Activated CD8-positive, alpha-beta T cell treated with anti-CD3 and anti-CD28 coated beads for 36 hours (primary cell): Measurements from ENCODE around the gene PRSS3. TPM values are rescaled to one million over a fixed set of nuclear protein-coding genes. Genes with fewer than 3 reads are reported as not detected.
A peak's percentile ranks its signal among the peaks of the same experiment; 100 is the strongest.

Experiments used
- ATAC-seq: fragments of 200-7000 bp; cut with Tn5 transposase; one replicate; pipeline ENCODE4 v1.10.0; 2021; ENCODE audit warnings: mild to moderate bottlenecking, moderate library complexity
- CTCF ChIA-PET: fragments of 350-600 bp; sonication (Branson Sonifier 250); formaldehyde crosslinking; loops from one replicate; lab custom pipeline; 2021; ENCODE audit warnings: antibody characterized with exemption; lab: Charles Lee
- POLR2A ChIA-PET: fragments of 350-600 bp; sonication (Branson Sonifier 250); formaldehyde crosslinking; loops from one replicate; lab custom pipeline; 2021; ENCODE audit warnings: antibody characterized with exemption; lab: Charles Lee
- DNase-seq: peaks from one replicate; pipeline ENCODE4 v3.0.0-alpha.2; 2020
- H3K27ac Mint-ChIP-seq: one replicate; pipeline ENCODE4 v1.8.0; 2021; ENCODE audit warnings: mild to moderate bottlenecking, mixed read lengths
- H3K27me3 Mint-ChIP-seq: one replicate; pipeline ENCODE4 v1.8.0; 2021; ENCODE audit warnings: mixed read lengths
- H3K36me3 Mint-ChIP-seq: one replicate; pipeline ENCODE4 v1.8.0; 2021; ENCODE audit warnings: low read depth, mixed read lengths
- H3K4me1 Mint-ChIP-seq: one replicate; pipeline ENCODE4 v1.8.0; 2021; ENCODE audit warnings: low read depth, mixed read lengths
- H3K4me3 Mint-ChIP-seq: one replicate; pipeline ENCODE4 v1.8.0; 2021; ENCODE audit warnings: mild to moderate bottlenecking, moderate library complexity, mixed read lengths
- H3K9me3 Mint-ChIP-seq: one replicate; pipeline ENCODE4 v1.8.0; 2021; ENCODE audit warnings: mixed read lengths
- intact Hi-C: fragments of 100-400 bp; cut with micrococcal nuclease; formaldehyde crosslinking; loops from one replicate; pipeline ENCODE4 v1.10.0; 2022
- total RNA-seq, 2 experiments: library from RNA; stranded (reverse); gene quantifications; one replicate each; pipeline ENCODE4 v1.2.3, GENCODE V29; 2021
- TF ChIP-seq, protein P1 (sequence below): fragments of 200-600 bp; IDR thresholded peaks from one replicate; pipeline ENCODE4 v1.8.0; 2022; ENCODE audit warnings: antibody characterized with exemption, mild to moderate bottlenecking

The PRSS3 gene
- total RNA-seq, 2 experiments from 2014 or later: not detected

DNA sequence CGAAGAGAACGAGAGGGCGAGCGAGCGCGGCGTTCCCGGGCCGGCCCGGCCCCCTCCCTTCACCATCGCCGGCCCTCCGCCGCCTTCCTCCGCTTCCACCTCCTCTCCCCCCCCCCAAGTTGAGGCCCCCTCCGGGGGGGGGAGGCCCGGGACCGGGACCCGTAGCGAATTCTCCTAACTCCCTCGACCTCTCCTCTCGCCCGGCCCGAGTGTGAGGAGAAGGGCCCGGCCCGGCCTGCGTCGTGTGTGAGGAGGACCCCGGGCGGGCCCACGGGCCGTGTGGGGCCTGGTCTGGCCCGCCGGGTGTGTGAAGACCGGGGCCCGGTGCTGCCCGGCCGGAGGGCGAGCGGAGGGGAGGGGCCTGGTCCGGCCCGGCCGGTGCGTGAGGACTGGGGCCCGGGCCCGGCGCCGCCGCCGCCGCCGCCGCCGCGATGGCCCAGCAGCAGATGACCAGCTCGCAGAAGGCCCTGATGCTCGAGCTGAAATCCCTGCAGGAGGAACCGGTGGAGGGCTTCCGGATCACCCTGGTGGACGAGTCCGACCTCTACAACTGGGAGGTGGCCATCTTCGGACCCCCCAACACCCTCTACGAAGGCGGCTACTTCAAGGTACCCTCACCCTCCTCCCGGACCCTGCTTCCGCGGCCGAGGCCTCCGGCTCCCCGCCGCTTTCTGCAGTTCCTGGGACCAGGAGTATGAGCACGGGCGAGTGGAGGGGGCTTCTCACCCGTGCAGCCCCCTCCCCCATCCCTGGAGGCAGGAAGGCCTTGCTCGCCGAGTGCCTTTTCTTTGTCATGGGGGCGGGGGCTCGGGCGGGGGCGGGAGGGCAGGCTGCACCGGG is 22.2 kb downstream of the PRSS3 start:
- peak overlapping the region; percentile 89 for H3K4me3 Mint-ChIP-seq
- peaks cover 13% of the 10 kb centered on the region for H3K36me3 Mint-ChIP-seq
- POLR2A ChIA-PET: interaction anchor here (1.1 to 2.0 kb wide), 3 partner anchors 17 to 231 kb away, joined by 3 to 8 read pairs (median 3); partner anchors contain the start of gene UBAP2
- ATAC-seq: peak; percentile 11
- peaks cover 48% of the 10 kb centered on the region for H3K4me1 Mint-ChIP-seq
- CTCF ChIA-PET: no interaction called here
- intact Hi-C loops: no loop called here
- DNase-seq: peak; percentile 62
- H3K9me3 Mint-ChIP-seq: no peaks in the 10 kb centered on the region
- peak overlapping the region; percentile 97 for H3K27ac Mint-ChIP-seq
- H3K27me3 Mint-ChIP-seq: no peaks in the 10 kb centered on the region
- TF ChIP-seq, protein P1, sequence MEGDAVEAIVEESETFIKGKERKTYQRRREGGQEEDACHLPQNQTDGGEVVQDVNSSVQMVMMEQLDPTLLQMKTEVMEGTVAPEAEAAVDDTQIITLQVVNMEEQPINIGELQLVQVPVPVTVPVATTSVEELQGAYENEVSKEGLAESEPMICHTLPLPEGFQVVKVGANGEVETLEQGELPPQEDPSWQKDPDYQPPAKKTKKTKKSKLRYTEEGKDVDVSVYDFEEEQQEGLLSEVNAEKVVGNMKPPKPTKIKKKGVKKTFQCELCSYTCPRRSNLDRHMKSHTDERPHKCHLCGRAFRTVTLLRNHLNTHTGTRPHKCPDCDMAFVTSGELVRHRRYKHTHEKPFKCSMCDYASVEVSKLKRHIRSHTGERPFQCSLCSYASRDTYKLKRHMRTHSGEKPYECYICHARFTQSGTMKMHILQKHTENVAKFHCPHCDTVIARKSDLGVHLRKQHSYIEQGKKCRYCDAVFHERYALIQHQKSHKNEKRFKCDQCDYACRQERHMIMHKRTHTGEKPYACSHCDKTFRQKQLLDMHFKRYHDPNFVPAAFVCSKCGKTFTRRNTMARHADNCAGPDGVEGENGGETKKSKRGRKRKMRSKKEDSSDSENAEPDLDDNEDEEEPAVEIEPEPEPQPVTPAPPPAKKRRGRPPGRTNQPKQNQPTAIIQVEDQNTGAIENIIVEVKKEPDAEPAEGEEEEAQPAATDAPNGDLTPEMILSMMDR: no peak

DNA sequence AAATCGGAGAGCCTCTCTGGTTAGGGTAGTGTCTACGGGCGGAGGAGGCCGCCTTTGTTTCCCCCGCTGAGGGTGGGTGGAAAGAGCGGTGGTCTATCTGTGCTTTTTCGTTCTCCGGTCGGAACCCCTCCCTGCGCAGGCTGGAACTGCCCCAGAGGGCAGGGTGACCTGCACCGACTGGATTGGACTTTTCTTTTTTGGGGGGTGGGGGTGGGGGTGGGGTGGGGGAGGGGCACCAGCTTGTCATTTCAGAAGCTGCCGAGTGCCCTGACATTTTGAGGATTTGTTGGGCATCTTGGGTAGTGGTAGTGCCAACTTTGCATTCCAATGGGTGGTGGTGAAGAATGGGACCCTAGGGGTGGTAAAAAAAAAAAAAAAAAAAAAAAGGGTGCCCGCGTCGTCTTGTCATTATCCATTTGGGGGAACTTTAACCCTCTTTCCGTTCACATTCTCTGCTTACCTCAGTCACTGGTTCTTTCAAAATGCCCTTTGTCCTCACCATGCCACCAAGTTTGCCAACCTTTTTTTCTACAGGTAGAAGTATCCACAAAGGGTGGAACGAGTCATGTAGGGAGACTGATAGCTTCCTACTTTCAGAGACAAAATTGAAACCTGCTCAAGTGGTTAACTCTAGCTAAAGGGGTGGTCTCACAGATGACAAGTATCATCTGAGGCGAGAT is 22.9 kb downstream of the PRSS3 start:
- H3K4me3 Mint-ChIP-seq: peak overlapping the region; percentile 89
- peaks cover 13% of the 10 kb centered on the region for H3K36me3 Mint-ChIP-seq
- CTCF ChIA-PET: no interaction called here
- POLR2A ChIA-PET: interaction anchor here (0.7 to 2.0 kb wide), 6 partner anchors 17 to 231 kb away, joined by 3 to 8 read pairs (median 3); partner anchors contain the start of gene UBAP2
- no peaks in the 10 kb centered on the region for H3K27me3 Mint-ChIP-seq
- H3K27ac Mint-ChIP-seq: peak overlapping the region; percentile 97
- peak; percentile 32 for DNase-seq
- intact Hi-C loops: no loop called here
- ATAC-seq: peak; percentile 11
- TF ChIP-seq, protein P1: no peak
- H3K4me1 Mint-ChIP-seq: peaks cover 48% of the 10 kb centered on the region
- H3K9me3 Mint-ChIP-seq: no peaks in the 10 kb centered on the region

DNA sequence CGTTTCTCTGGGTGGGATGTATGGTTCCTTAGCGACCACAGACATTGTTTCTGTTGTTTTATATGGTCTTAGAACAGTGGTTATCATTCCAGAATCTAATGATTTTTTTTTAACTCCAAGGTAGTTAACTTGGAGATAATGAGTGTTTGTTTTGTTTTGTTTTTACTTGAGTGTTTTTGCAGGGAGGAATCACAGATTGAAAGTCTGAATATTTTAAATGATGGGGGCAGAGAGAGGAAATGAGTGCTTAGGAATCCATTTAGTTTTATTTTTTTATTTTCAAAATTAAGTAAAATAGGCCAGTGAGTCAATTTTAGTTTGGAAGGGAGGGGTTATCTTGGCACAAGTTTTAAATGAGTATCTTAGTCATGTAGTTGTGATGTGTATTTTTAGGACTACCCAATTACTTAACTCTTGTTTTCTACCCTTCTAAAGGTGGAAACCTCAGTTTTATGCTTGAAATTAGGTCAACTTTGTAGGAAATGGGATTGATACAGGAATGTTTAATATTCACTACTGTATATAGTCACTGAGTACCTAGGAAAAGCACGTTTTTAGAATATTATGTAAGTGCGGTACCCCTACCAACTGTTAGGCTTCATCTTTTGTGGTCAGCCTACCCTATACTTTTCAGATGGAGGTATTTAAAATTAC is 23.6 kb downstream of the PRSS3 start:
- CTCF ChIA-PET: no interaction called here
- H3K4me1 Mint-ChIP-seq: peaks cover 48% of the 10 kb centered on the region
- intact Hi-C loops: no loop called here
- H3K4me3 Mint-ChIP-seq: peak overlapping the region; percentile 89
- TF ChIP-seq, protein P1: no peak
- DNase-seq: no peak
- H3K27me3 Mint-ChIP-seq: no peaks in the 10 kb centered on the region
- H3K36me3 Mint-ChIP-seq: peaks cover 16% of the 10 kb centered on the region
- ATAC-seq: no peak
- peak overlapping the region; percentile 97 for H3K27ac Mint-ChIP-seq
- no peaks in the 10 kb centered on the region for H3K9me3 Mint-ChIP-seq
- POLR2A ChIA-PET: interaction anchor here (0.7 to 2.0 kb wide), 4 partner anchors 16 to 229 kb away, joined by 3 to 8 read pairs (median 3); no protein-coding TSS in a partner anchor

GRCh38 chr9:33820231-33820745 is 24.9 kb downstream of the PRSS3 start:
- ATAC-seq: no peak
- Mint-ChIP-seq H3K4me1 (peaks cover 38% of the 10 kb centered on the region), H3K4me3 (peak overlapping the region; percentile 89), H3K36me3 (peaks cover 18% of the 10 kb centered on the region), H3K27me3 (no peaks in the 10 kb centered on the region), H3K27ac (peak overlapping the region; percentile 63), H3K9me3 (no peaks in the 10 kb centered on the region)
- ChIA-PET CTCF (interaction anchor here (1.0 to 1.2 kb wide), 2 partner anchors 15 to 24 kb away, joined by 3 read pairs; no protein-coding TSS in a partner anchor), POLR2A (interaction anchor here (0.7 to 1.0 kb wide), 2 partner anchors 14 to 85 kb away, joined by 3 to 5 read pairs; no protein-coding TSS in a partner anchor)
- no peak for DNase-seq
- intact Hi-C loops: no loop called here
- TF ChIP-seq, protein P1: no peak
